HL-60 (cell line): ENCODE results near the gene ABCB1.
A peak's percentile ranks its signal among the peaks of the same experiment; 100 is the strongest.

Experiments
- DNase-seq, 2 experiments: peaks; one replicate each; pipeline ENCODE4 v3.0.0-alpha.2; 2010 to 2020; ENCODE audit warnings: low read depth in 1 of 2, low spot score in 1 of 2
- H3K27ac ChIP-seq: fragments of 250-450 bp; sonication (Bioruptor Pico); replicated peaks from 2 replicates; pipeline ENCODE4 v1.5.1; 2020; ENCODE audit warnings: mild to moderate bottlenecking, moderate library complexity
- H3K27me3 ChIP-seq: fragments of 250-450 bp; sonication (Bioruptor Pico); 2 replicates; pipeline ENCODE4 v1.5.1; 2021; ENCODE audit warnings: mild to moderate bottlenecking, moderate library complexity; ENCODE audit not compliant: insufficient read depth, poor library complexity, severe bottlenecking
- H3K4me3 ChIP-seq: replicated peaks from 2 replicates; pipeline ENCODE4 v1.5.1; 2011; ENCODE audit warnings: mild to moderate bottlenecking, control low read depth, low read length; ENCODE audit not compliant: insufficient read depth
- CTCF ChIP-seq: IDR thresholded peaks from one replicate; pipeline ENCODE4 v1.5.1; 2011; ENCODE audit warnings: low read length, control low read depth, inconsistent platforms; ENCODE audit not compliant: insufficient read depth
- GABPA ChIP-seq: IDR thresholded peaks from 2 replicates; pipeline ENCODE4 v1.6.1; 2012; ENCODE audit warnings: low read depth
- POLR2AphosphoS5 ChIP-seq: IDR thresholded peaks from 2 replicates; pipeline ENCODE4 v1.6.1; 2012; ENCODE audit warnings: low read depth
- SPI1 ChIP-seq: IDR thresholded peaks from 2 replicates; pipeline ENCODE4 v1.6.1; 2012; ENCODE audit warnings: low read depth, mild to moderate bottlenecking, borderline replicate concordance
- TF ChIP-seq, protein P1 (sequence below): IDR thresholded peaks from 2 replicates; pipeline ENCODE4 v1.6.1; 2012; ENCODE audit warnings: low read depth; ENCODE audit not compliant: insufficient replicate concordance

ABCB1 gene

DNA sequence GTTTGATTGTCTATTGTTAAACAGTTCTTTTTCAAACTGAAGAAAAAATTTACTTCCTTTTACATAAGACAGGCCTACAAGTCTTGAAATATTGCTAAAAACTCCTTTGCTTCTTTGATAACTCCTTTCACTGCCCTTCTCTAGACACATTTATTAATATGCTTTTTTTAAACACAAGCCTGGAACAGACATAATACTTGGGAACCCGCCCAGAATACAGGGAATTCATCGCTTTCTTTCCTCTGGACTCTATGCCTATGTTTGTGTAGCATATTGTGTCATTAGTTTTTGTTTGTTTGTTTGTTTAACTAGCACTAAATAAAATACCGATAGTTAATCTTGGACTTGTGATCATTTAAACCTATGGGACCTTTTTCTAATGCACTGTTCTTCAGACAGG lies 82.8 kb downstream of the ABCB1 start:
- Histone ChIP-seq H3K27me3 (no peaks in the 10 kb centered on the region), H3K4me3 (no peak overlapping the region), H3K27ac (no peak overlapping the region)
- TF ChIP-seq, protein P1, sequence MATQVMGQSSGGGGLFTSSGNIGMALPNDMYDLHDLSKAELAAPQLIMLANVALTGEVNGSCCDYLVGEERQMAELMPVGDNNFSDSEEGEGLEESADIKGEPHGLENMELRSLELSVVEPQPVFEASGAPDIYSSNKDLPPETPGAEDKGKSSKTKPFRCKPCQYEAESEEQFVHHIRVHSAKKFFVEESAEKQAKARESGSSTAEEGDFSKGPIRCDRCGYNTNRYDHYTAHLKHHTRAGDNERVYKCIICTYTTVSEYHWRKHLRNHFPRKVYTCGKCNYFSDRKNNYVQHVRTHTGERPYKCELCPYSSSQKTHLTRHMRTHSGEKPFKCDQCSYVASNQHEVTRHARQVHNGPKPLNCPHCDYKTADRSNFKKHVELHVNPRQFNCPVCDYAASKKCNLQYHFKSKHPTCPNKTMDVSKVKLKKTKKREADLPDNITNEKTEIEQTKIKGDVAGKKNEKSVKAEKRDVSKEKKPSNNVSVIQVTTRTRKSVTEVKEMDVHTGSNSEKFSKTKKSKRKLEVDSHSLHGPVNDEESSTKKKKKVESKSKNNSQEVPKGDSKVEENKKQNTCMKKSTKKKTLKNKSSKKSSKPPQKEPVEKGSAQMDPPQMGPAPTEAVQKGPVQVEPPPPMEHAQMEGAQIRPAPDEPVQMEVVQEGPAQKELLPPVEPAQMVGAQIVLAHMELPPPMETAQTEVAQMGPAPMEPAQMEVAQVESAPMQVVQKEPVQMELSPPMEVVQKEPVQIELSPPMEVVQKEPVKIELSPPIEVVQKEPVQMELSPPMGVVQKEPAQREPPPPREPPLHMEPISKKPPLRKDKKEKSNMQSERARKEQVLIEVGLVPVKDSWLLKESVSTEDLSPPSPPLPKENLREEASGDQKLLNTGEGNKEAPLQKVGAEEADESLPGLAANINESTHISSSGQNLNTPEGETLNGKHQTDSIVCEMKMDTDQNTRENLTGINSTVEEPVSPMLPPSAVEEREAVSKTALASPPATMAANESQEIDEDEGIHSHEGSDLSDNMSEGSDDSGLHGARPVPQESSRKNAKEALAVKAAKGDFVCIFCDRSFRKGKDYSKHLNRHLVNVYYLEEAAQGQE, result no peak
- TF ChIP-seq POLR2AphosphoS5, result no peak
- no peak for TF ChIP-seq SPI1
- no peak for TF ChIP-seq GABPA
- TF ChIP-seq CTCF, result no peak
- DNase-seq, result no peak

DNA sequence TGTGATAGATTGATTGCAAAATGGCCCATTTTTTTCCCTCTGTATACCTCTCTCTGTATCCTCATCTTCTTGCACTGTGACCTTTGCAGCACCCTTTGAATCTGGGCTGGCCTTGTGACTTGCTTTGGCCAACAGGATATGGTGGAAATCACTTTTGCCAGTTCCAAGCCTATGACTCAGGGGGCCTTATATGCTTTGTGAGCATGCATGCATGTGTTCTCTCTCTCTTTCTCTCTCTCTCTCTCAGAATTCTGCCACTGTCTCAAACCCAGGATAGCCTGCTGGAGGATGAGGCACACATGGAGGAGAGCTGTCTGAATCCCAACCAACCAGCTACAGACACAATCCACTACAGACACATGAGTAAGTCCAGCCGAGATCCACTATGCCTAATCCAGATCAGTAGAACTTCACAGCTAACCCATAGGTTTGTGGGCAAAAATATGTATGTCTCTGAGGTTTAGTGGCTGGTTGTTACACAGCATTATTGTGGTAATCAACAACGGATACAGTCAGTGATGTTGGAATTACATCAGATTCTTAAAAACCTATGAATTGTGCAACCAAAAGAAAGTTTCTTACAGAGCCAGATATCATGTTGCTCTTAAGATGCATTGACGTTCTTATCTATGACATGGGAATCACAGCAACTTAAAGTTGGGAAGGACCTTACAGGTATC lies 83.4 kb downstream of the ABCB1 start:
- no peak overlapping the region for H3K4me3 ChIP-seq
- H3K27ac ChIP-seq, result no peak overlapping the region
- DNase-seq, result peak; percentile 29 to 37
- H3K27me3 ChIP-seq, result no peaks in the 10 kb centered on the region
- TF ChIP-seq SPI1 (no peak), GABPA (no peak), POLR2AphosphoS5 (no peak), CTCF (no peak)
- TF ChIP-seq, protein P1, result no peak

- Histone ChIP-seq H3K4me3 (no peak overlapping the region), H3K27me3 (no peaks in the 10 kb centered on the region), H3K27ac (no peak overlapping the region)
- no peak for DNase-seq
- no peak for TF ChIP-seq GABPA
- TF ChIP-seq SPI1, result no peak
- TF ChIP-seq CTCF, result no peak
- TF ChIP-seq POLR2AphosphoS5, result no peak
- TF ChIP-seq, protein P1, result no peak
Measured at GRCh38 chr7:87513735-87514335, 86.8 kb downstream of the ABCB1 start.
